Activated CD8-positive, alpha-beta memory T cell treated with anti-CD3 and anti-CD28 coated beads for 48 hours (primary cell): ENCODE results near the gene ABCC5.
"Not testable (repeated sequence)": the region's sequence is repeated elsewhere in the genome, so short reads cannot be mapped to it uniquely, and the experiment has no call there.

ENCODE experiments used
- DNase-seq, 3 experiments: peaks; one replicate each; pipeline ENCODE4 v3.0.0-alpha.2; 2020; ENCODE audit warnings: low read depth in 2 of 3, low spot score in 2 of 3

The ABCC5 gene

DNA sequence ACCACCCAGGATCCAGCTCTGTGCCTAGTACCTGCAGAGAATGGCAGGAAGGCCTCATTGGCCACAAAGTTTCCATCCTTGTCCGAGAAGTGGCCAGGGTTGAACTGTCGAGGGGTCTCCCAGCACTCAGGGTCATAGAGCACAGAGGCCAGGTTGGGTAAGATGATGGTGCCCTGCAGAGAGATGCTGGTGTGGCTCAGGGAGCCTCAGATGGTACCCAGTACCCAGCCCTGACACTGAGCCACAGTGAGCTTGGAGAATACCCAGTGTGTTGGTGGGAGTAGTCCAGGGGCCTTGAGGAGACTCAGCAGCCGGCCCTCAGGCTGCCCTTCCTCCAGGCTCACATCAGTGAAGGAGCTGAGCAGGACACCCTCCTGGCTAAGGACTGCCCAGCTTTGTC lies 121.5 kb downstream of the ABCC5 start:
- no peak for DNase-seq

DNA sequence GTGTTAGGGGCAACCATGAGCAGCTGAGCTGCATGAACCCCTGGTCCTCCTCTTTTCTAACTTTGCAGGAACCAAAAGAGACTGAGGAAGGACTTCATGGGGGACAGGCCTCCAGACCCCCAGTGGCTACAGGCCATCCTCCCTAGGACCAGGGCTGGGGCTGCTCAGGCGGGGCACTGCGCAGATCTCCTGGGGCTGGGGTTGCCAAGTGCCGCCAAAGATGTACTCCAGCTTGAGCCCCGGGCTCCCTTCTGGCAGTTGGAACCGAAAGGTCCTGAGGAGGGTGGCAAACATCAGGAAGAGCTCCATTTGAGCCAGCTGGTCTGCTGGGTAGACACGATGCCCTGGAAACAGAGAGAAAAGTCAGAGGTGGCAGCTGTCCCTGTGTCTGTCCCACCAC lies 121.9 kb downstream of the ABCC5 start:
- no peak for DNase-seq

DNA sequence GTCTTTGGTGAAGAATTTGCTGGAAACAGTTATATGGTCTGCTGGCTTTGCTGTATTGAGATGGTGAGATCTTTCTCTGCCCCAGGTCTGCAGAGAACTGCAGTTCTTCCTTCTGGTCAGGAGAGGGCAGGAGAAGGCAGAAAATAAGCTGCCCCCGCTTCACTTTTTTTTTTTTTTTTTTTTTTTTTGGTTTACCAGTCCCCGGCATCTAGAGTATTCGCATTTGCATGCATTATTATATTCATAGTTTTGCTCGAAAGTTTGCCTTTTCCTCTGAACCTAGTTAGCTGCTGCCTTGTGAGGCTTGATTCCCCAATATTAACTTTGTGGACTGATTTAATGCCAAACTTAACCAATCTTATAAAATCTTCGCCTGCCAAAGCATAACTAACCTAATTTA lies 122.4 kb downstream of the ABCC5 start:
- no peak for DNase-seq

DNA sequence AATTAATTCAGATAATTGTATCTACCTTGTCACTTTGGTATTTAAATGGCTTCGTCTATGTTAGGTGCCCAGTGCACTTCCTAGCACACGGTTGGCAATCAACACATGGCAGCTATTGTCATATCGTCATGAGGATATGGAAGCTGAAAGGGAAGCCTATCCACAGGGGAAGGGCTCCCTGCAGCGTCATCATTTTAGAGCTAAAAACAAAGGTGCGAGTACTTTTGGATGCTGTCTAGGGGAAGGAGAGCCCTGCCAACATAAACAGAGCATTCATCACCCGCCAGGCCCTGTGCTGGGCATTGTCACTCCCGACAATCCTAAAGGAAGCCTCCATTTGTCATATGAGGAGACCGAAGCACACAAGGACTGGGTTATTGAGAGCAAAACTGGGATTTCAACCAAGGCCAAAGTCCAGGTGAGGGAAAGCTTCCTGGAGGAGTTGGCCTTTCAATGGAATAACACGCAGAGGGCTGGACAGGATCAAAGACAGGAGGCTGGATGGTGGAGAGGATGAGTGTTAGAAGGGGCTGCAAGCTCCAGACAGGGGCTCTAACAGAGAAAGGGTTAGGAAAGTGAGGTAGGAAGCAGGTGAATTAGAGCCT lies 125.0 kb downstream of the ABCC5 start:
- no peak for DNase-seq

DNA sequence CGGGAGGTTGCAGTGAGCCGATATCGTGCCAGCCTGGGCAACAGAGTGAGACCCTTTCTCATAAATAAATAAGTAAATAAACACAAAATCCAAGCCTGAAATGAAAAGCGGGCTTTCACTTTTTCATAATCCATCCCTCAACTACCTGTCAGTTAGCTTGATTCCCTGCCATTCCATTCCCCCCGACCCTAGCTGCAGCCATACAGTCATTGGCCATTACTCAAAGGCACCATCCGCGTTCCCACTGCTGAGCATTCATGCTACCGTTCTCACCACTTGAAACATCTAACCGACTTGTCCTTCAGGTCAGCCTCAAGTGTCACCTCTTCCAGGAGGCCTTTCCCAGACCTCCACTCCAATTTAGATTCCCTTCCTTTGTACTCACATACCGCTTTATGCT lies 131.9 kb downstream of the ABCC5 start:
- no peak for DNase-seq

DNA sequence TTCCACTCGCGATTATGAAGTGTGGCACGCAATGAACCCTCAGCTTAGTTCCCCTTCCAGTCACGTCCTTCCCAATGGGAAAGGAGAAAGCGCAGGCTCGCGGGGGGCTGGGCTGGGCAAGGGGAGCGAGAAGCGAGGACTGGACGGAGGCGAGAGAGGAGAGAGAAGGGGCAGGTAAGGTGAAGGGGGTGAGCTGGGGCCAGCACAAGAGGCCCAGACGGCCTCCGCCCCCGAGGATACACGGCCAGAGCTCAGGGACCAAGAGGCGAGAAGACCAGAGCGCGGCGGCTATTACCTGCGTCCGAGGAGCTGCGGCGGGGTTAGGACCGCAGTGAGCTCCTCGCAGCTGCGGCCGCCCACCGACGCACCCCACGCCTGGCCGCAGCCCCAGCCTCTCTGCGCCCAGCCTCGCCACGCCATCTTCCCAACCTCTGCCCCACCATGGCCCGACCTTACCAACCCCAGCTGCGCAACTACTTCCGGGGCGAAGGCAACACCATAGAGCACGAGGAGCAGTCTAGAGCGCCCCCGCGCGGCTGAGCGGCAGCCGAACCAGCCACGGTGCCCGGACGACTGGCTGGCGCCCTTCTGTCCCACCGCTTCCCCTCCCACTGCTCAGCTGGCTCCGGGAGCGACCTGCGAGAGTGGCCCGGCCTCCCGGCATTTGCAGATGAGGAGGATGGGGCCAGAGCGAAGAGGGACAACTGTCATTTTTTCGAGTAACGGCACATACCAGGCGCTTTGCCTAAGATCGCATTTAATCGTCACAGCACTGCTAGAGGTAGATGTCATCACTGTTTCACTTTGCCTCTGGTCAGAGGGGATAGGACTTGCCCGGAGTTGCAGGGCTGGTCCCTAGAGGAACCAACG lies 133.0 kb downstream of the ABCC5 start, which contains the start of gene PARL:
PARL (minus strand) TSS at position 454 of the 870 bp plus-strand sequence; CDS start at position 420, 34 bp downstream.
- DNase-seq, result peak; percentile 89 to 97 (median 95)

DNA sequence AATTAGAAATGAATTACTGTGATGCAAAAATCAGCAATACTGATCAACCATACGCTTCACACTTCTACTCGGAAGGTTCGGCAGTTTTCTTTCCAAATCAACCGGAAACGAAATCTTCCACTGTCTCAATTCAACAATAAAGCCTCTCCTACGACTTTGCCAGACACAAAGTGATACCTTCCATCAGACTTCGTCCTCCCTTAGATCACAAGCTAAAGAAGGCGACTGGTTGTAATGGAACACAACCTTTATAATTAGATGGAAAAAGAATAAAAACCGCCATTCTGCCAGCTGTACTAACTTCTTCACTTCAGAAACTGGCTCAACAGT lies 133.6 kb downstream of the ABCC5 start:
- no peak for DNase-seq

DNA sequence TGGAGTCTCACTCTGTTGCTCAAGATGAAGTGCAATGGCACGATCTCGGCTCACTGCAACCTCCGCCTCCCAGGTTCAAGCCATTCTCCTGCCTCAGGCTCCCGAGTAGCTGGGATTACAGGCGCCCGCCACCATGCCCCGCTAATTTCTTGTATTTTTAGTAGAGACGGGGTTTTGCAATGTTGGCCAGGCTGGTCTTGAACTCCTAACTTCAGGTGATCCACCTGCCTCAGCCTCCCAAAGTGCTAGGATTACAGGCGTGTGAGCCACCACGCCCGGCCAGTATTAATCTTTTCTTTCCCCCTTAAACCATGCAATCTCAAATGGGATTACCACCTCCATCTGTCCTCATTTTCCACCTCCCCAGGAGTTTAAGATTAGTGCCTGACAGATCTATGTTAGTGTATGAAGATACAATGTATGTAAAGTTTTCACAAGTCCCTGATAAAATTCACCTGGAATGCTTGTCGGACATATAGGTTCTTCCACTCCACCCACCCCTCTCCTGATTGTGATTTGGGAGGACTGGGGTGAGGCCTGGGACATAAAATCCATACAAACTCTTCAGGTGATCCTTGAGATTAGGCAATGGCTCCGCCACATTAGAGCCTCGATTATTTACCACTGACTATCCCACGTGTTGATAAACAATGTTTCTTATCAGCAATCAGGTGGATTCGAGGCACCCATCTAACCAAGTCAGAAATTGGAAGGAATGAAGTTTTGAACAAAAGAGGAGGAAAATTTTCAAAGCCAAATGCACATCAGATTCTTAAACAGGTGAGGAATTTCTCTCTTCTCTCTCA lies 134.2 kb downstream of the ABCC5 start:
- DNase-seq, result no peak

DNA sequence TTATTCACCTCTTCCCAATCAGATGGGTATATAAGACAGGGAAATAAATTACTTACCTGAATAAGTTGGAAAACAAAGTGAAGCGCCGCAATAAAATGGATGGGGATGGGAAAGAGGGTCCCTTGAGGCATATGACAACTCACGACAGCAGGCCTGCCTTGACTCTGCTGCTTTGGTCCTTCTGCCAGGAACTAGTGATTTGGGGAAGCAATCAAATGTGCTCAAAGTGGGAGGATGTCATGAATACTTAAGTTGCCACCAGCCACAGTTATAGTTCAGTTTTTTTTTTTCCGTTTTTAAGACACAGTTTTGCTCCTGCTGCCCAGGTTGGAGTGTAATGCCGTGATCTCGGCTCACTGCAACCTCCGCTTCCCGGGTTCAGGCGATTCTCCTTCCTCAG lies 137.6 kb downstream of the ABCC5 start:
- DNase-seq, result no peak

DNA sequence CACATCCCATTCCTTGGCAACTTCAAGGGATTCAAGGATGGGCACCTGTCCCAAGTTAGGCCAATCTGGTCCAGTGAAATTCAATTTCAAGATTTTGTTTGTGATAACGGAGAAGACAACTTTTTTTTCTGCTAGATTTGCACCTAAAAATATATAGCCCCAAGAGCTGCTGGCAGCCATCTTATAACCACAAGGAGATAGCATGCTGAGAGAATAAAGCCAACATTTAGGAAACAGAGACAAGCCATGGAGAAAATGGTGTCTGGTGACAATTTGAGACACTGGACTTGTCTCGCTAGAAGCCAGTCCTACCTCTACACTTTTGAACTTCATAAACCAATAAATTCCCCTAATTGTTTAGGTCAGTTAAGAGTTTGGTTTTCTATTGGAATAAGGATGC lies 138.4 kb downstream of the ABCC5 start:
- DNase-seq, result no peak

DNA sequence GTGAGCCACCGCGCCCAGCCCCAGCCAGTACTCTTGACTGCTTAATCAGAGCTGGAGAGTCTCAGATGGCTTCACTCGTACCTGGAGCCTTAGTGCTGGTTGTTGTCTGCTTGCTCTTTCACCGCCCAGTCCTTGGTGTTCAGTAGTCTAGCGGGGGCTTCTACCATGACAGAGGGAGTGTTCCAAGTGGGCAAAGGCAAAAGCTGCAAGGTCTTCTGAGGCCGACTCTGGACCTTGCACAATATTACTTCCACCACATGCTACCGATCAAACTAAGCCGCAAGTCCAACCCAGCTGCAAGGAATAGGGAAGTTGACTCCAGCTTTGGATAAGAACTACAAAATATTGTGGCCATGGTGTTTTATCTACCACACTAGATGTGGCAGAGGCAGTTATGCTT lies 139.6 kb downstream of the ABCC5 start:
- DNase-seq, result no peak

DNA sequence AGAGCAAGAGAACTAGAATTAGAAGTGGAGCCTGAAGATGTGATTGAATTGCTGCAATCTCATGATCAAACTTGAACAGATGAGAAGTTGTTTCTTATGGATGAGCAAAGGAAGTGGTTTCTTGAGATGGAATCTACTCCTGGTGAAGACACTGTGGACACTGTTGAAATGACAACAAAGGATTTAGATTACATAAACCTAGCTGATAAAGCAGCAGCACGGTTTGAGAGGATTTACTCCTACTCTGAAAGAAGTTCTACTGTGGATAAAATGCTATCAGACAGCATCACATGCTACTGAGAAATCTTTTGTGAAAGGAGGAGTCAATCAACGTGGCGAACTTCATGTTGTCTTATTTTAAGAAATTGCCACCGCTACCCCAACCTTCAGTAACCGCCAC lies 140.5 kb downstream of the ABCC5 start:
- not testable (repeated sequence) for DNase-seq

DNA sequence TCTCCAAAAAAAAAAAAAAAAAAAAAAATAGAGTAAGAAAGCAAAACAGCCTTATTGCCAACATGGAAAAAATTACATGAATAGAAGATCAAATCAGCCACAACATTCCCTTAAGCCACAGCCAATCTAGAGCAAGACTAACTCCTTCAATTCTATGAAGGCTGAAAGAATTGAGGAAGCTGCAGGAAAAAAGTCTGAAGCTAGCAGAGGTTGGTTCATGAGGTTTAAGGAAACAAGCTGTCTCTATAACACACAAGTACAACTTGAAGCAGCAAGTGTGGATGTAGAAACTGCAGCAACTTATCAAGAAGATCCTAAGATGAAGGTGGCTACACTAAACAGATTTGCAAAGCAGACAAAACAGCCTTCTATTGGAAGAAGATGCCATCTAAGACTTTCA lies 142.3 kb downstream of the ABCC5 start:
- DNase-seq, result no peak

DNA sequence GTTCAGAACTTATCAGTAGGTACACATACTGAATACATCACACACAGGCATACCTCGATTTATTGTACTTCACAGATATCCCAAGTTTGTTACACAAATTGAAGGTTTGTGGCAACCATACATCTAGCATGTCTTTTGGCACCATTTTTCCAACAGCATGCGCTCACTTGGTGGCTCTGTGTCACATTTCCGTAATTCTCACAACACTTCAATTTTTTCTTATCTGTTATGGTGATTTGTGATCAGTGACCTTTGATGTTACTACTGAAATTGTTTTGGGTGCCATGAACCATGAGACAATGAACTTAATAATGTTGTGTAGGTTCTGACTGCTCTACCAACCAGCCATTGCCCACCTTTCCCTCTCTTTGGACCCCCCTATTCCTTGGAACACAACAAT lies 143.8 kb downstream of the ABCC5 start:
- no peak for DNase-seq

DNA sequence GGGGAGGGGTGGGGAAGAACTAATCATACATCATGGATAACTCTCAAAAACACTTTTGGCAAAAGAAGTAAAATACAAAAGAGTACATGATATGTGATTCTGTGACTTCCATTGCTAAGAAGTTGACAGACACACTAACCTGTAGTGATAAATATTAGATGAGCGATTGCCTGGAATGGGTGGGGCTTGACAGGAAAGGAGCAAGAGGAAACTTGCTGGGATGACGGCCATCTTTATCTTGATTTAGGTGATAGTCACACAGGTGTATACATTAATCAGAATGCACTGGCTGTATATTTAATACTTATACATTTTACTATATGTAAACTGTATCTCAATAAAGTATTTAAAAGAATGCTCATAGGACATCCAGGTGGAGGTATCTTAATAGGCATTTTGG lies 146.1 kb downstream of the ABCC5 start:
- no peak for DNase-seq

DNA sequence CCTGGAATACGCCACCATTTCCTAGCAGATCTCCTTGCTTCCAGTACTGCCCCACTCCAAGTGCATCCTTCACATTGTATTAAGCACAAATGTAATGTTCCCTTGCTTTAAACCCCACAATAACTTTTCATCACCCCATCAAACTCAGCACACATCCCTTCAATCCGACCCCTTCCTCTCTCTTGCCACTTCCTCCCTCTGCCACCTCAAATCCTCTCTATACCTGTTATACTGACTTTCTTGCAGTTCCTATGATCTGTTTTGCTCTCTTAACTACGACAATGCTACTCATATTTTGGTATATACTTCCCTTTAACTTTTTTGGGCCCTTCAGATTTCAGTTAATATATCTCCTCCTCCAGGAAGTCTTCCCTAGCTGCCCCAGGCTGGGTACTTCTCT lies 147.1 kb downstream of the ABCC5 start:
- DNase-seq, result no peak
